GM23248 (cell line): ENCODE results near the gene TRAPPC2L. TPM values are rescaled to one million over a fixed set of nuclear protein-coding genes. Genes with fewer than 3 reads are reported as not detected.

Experiments used
- DNase-seq: peaks from one replicate; pipeline ENCODE4 v3.0.0-alpha.2; 2015
- H2AFZ ChIP-seq: fragments of 200-600 bp; sonication (generic); 2 replicates; pipeline ENCODE4 v1.6.1; 2016; ENCODE audit warnings: antibody characterized with exemption
- H3F3A ChIP-seq: fragments of 200-600 bp; sonication (generic); 2 replicates; pipeline ENCODE4 v1.6.1; 2016; ENCODE audit warnings: mild to moderate bottlenecking, antibody characterized with exemption, mixed run types; ENCODE audit not compliant: insufficient read depth
- H3K27ac ChIP-seq: fragments of 200-600 bp; sonication (generic); 2 replicates; pipeline ENCODE4 v1.5.1; 2016; ENCODE audit warnings: mild to moderate bottlenecking
- H3K27me3 ChIP-seq: fragments of 200-600 bp; sonication (generic); replicated peaks from 2 replicates; pipeline ENCODE4 v1.6.1; 2016; ENCODE audit warnings: mild to moderate bottlenecking; ENCODE audit not compliant: insufficient read depth
- H3K36me3 ChIP-seq: fragments of 200-600 bp; sonication (generic); 2 replicates; pipeline ENCODE4 v1.6.1; 2016; ENCODE audit warnings: low read depth, mild to moderate bottlenecking
- H3K4me1 ChIP-seq: fragments of 200-600 bp; sonication (generic); 2 replicates; pipeline ENCODE4 v1.6.1; 2016; ENCODE audit warnings: mild to moderate bottlenecking; ENCODE audit not compliant: insufficient read depth
- H3K4me2 ChIP-seq: fragments of 200-600 bp; sonication (generic); one replicate; pipeline ENCODE4 v1.6.1; 2016; ENCODE audit warnings: mild to moderate bottlenecking; ENCODE audit not compliant: unreplicated experiment
- H3K4me3 ChIP-seq: fragments of 200-600 bp; sonication (generic); 2 replicates; pipeline ENCODE4 v1.5.1; 2016; ENCODE audit warnings: mild to moderate bottlenecking
- H3K79me2 ChIP-seq: fragments of 200-600 bp; sonication (generic); 2 replicates; pipeline ENCODE4 v1.6.1; 2016; ENCODE audit warnings: mild to moderate bottlenecking; ENCODE audit not compliant: insufficient read depth
- H3K9ac ChIP-seq: fragments of 200-600 bp; sonication (generic); 2 replicates; pipeline ENCODE4 v1.6.1; 2016; ENCODE audit warnings: mild to moderate bottlenecking
- H3K9me2 ChIP-seq: fragments of 200-600 bp; sonication (generic); 2 replicates; pipeline ENCODE4 v1.6.1; 2016; ENCODE audit warnings: mixed run types, mild to moderate bottlenecking, moderate library complexity; ENCODE audit not compliant: insufficient read depth
- H3K9me3 ChIP-seq: fragments of 200-600 bp; sonication (generic); one replicate; pipeline ENCODE4 v1.6.1; 2017; ENCODE audit warnings: low read depth
- H4K20me1 ChIP-seq: fragments of 200-600 bp; sonication (generic); 2 replicates; pipeline ENCODE4 v1.6.0; 2016; ENCODE audit not compliant: insufficient read depth
- EZH2 ChIP-seq: fragments of 200-600 bp; sonication (generic); IDR thresholded peaks from 2 replicates; pipeline ENCODE4 v1.6.1; 2018; ENCODE audit warnings: antibody characterized with exemption, mild to moderate bottlenecking; ENCODE audit not compliant: insufficient read depth, poor library complexity, severe bottlenecking
- EZH2phosphoT487 ChIP-seq: fragments of 200-600 bp; sonication (generic); IDR thresholded peaks from 2 replicates; pipeline ENCODE4 v1.6.1; 2018; ENCODE audit warnings: antibody characterized with exemption, moderate library complexity, mild to moderate bottlenecking, low read depth; ENCODE audit not compliant: insufficient read depth
- WGBS, 2 experiments: methylation state at CpG; one replicate each; pipeline ENCODE4 v1.1.6; 2015 to 2017; ENCODE audit warnings: low lambda C conversion rate in 2 of 2, low coverage in 1 of 2; ENCODE audit errors: missing lambda C conversion rate in 2 of 2; 5-methylcytosine and 5-hydroxymethylcytosine counted together
- in situ Hi-C: fragments of 300-500 bp; cut with MboI; formaldehyde crosslinking; loops from 2 replicates; pipeline ENCODE4 v1.15.0; 2020
- polyA plus RNA-seq: library from polyadenylated mRNA; unstranded; fragments of >200 nt; fragmentation: Nextera tagmentation; extraction: Ambion mirVana; gene quantifications from 2 replicates; pipeline ENCODE4 v1.2.1, GENCODE V29; 2016
- total RNA-seq: library from RNA; depleted of rRNA; stranded (reverse); fragments of >200 nt; shearing (Covaris generic); gene quantifications from 2 replicates; pipeline ENCODE4 v1.2.3, GENCODE V29; 2014

The TRAPPC2L gene
- total and polyA plus RNA-seq, 2 experiments from 2014 or later, result 18.7 to 83.2 TPM

DNA sequence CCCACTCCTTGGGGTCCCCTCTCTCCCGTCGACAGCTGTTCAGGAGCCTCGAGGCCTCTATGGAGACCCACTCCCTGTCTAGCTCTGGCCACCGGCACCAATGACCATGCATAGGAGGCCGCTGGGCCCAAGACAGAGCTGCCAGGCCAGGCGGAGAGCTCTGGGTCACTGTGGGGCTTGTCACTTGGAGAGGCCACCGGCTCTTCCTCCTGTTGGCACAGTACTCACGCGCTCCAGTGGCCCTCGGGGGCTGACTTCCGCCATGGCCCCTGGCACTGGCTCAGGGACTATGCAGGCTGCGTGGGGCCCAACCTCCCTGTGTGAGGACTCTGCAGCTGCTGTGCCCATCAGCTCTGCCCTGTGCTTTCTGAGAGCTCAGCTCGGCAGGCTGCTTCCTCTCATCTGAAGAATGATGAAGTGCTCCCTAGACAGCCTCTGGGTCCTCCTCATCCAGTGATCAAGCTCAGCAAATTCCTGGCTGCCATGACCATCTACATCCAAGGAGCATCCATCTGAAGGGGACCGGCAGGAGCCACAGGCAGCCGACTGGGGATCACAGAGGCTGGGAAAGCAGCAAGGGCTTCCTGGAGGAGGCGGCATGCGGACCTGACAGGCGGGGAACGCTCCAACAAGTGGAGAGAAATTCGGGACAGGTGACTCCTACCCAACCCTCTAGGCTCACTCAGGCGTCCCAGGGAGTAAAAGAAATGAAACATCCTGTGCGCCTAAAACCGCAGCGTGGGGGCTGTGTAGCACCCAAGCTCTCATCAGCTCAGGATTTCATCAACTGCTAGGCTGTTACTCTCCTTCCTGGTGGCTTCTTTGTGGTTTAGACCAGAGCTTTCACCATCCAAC lies 17.0 kb upstream of the TRAPPC2L start:
- TF ChIP-seq EZH2phosphoT487 (no peak), EZH2 (no peak)
- WGBS, 2 experiments, result 92 to 94% methylated on average over 24 of the region's 24 CpGs
- Histone ChIP-seq H3K4me3 (no peak overlapping the region), H3K9me3 (no peaks in the 10 kb centered on the region), H3K9me2 (no peaks in the 10 kb centered on the region), H3F3A (no peaks in the 10 kb centered on the region), H3K27ac (no peak overlapping the region), H3K36me3 (no peaks in the 10 kb centered on the region), H3K79me2 (no peaks in the 10 kb centered on the region), H3K9ac (no peak overlapping the region), H4K20me1 (no peaks in the 10 kb centered on the region), H3K27me3 (no peaks in the 10 kb centered on the region), H2AFZ (no peak overlapping the region), H3K4me2 (no peak overlapping the region), H3K4me1 (no peaks in the 10 kb centered on the region)
- in situ Hi-C loops, result no loop called here
- DNase-seq, result no peak

DNA sequence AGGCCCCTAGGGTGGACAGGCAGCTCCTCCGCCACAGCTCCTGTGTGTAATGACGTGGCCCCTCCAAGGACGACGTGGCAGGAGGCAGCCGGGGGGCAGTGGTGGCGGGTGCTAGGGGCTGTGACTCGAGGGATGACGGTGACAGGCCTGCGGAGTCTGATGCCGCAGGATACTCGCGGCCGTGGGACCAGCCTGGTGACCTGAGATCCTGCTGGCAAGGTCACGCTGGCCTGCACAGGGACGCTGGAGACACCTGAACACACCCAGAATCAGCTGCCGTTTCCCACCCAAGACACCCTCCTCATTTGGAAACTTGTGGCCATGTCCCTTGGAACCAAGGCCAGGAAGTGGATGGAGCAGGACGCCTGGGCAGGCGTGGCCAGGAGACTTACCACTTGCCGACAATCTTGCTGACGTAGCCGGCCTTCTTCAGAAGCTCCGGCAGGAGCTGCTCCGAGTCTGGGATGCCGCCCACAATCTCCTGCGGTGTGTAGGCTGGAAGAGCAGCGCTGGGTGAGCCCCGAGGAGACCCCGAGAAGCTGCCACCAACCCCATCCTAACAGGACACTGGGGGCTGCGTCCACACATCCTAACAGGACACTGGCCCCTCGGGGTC lies 16.2 kb upstream of the TRAPPC2L start:
- in situ Hi-C loops, result no loop called here
- Histone ChIP-seq H3F3A (no peaks in the 10 kb centered on the region), H3K79me2 (no peaks in the 10 kb centered on the region), H3K27me3 (no peaks in the 10 kb centered on the region), H3K9me3 (no peaks in the 10 kb centered on the region), H4K20me1 (no peaks in the 10 kb centered on the region), H2AFZ (no peak overlapping the region), H3K4me1 (no peaks in the 10 kb centered on the region), H3K9me2 (no peaks in the 10 kb centered on the region), H3K4me3 (no peak overlapping the region), H3K36me3 (no peaks in the 10 kb centered on the region), H3K9ac (no peak overlapping the region), H3K27ac (no peak overlapping the region), H3K4me2 (no peak overlapping the region)
- WGBS, 2 experiments, result 95 to 96% methylated on average over 26 to 30 of the region's 30 CpGs
- no peak for DNase-seq
- TF ChIP-seq EZH2 (no peak), EZH2phosphoT487 (no peak)

GRCh38 chr16:88841521-88842307 lies 15.2 kb upstream of the TRAPPC2L start:
- H3K79me2 ChIP-seq, result no peaks in the 10 kb centered on the region
- in situ Hi-C loops, result no loop called here
- H3K4me1 ChIP-seq, result no peaks in the 10 kb centered on the region
- H3K9me2 ChIP-seq, result no peaks in the 10 kb centered on the region
- H3K27me3 ChIP-seq, result no peaks in the 10 kb centered on the region
- no peaks in the 10 kb centered on the region for H3K9me3 ChIP-seq
- H3K27ac ChIP-seq, result no peak overlapping the region
- no peak for TF ChIP-seq EZH2
- TF ChIP-seq EZH2phosphoT487, result no peak
- H3K36me3 ChIP-seq, result no peaks in the 10 kb centered on the region
- 96 to 98% methylated on average over 33 to 40 of the region's 40 CpGs for WGBS, 2 experiments
- no peak for DNase-seq
- no peaks in the 10 kb centered on the region for H4K20me1 ChIP-seq
- no peak overlapping the region for H2AFZ ChIP-seq
- no peaks in the 10 kb centered on the region for H3F3A ChIP-seq
- no peak overlapping the region for H3K4me2 ChIP-seq
- H3K9ac ChIP-seq, result no peak overlapping the region
- no peak overlapping the region for H3K4me3 ChIP-seq

- Histone ChIP-seq H3K4me2 (no peak overlapping the region), H2AFZ (no peak overlapping the region), H4K20me1 (no peaks in the 10 kb centered on the region), H3K27ac (no peak overlapping the region), H3K4me3 (no peak overlapping the region), H3K36me3 (no peaks in the 10 kb centered on the region), H3K79me2 (no peaks in the 10 kb centered on the region), H3F3A (no peaks in the 10 kb centered on the region), H3K9me3 (no peaks in the 10 kb centered on the region), H3K9me2 (no peaks in the 10 kb centered on the region), H3K9ac (no peak overlapping the region), H3K27me3 (no peaks in the 10 kb centered on the region), H3K4me1 (no peaks in the 10 kb centered on the region)
- TF ChIP-seq EZH2phosphoT487, result no peak
- no peak for TF ChIP-seq EZH2
- WGBS, 2 experiments, result 96 to 99% methylated on average over 13 to 15 of the region's 15 CpGs
- in situ Hi-C loops, result no loop called here
- no peak for DNase-seq
Measured at GRCh38 chr16:88842308-88842756, 14.6 kb upstream of the TRAPPC2L start.
